Measurements from ENCODE around the gene SCEL. TPM values are rescaled to one million over a fixed set of nuclear protein-coding genes. Genes with fewer than 3 reads are reported as not detected.
A peak's percentile ranks its signal among the peaks of the same experiment; 100 is the strongest.

Gene SCEL, protein sequence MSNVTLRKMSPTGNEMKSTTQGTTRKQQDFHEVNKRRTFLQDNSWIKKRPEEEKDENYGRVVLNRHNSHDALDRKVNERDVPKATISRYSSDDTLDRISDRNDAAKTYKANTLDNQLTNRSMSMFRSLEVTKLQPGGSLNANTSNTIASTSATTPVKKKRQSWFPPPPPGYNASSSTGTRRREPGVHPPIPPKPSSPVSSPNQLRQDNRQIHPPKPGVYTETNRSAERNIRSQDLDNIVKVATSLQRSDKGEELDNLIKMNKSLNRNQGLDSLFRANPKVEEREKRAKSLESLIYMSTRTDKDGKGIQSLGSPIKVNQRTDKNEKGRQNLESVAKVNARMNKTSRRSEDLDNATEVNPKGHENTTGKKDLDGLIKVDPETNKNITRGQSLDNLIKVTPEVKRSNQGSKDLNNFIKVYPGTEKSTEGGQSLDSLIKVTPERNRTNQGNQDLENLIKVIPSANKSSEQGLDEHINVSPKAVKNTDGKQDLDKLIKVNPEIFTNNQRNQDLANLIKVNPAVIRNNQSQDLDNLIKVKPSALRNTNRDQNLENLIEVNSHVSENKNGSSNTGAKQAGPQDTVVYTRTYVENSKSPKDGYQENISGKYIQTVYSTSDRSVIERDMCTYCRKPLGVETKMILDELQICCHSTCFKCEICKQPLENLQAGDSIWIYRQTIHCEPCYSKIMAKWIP
- 100 to 1,000 TPM; 250 to 300 (median 290) TPM for total RNA-seq

DNA sequence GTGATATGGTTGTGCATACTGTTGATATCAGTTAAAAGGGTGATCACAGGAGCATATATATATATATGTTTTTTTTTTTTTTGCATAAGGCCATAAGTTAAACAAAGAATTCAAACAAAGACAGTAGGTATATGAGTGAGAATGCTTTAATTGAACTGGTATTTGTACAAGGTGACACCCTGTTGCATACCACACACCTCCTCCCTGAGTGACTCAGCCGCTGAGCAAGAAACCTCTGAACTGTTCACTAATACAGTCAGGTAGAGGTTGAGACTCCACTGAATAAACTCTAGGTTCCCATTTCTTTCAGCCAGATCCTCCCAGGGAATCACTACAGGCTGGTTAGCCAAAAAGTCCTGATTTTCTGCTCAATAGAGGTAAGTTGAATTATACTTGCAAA lies at the start of gene SCEL:
TSS of gene SCEL (plus strand) at position 259 of the 400 bp plus-strand sequence. CDS start 20,170 bp downstream, outside the sequence.
- Histone ChIP-seq H3K4me3 (peak within 1 kb of the TSS; percentile 16), H3K4me1 (no peaks in the 10 kb centered on the region), H3K9me3 (no peaks in the 10 kb centered on the region), H3K36me3 (no peaks in the 10 kb centered on the region), H3K27ac (peak within 1 kb of the TSS; percentile 43), H3K27me3 (no peaks in the 10 kb centered on the region)
- 42% methylated on average over 1 of the region's 1 CpG for WGBS
- TF ChIP-seq POLR2A (IDR thresholded peaks at IDR 0.05) (no peak), POLR2AphosphoS5 (IDR thresholded peaks at IDR 0.05) (no peak), EP300 (IDR thresholded peaks at IDR 0.05) (no peak), CTCF (IDR thresholded peaks at IDR 0.05) (no peak)
- DNase-seq (ENCODE audit: low spot score in 2 of 2), result no peak

DNA sequence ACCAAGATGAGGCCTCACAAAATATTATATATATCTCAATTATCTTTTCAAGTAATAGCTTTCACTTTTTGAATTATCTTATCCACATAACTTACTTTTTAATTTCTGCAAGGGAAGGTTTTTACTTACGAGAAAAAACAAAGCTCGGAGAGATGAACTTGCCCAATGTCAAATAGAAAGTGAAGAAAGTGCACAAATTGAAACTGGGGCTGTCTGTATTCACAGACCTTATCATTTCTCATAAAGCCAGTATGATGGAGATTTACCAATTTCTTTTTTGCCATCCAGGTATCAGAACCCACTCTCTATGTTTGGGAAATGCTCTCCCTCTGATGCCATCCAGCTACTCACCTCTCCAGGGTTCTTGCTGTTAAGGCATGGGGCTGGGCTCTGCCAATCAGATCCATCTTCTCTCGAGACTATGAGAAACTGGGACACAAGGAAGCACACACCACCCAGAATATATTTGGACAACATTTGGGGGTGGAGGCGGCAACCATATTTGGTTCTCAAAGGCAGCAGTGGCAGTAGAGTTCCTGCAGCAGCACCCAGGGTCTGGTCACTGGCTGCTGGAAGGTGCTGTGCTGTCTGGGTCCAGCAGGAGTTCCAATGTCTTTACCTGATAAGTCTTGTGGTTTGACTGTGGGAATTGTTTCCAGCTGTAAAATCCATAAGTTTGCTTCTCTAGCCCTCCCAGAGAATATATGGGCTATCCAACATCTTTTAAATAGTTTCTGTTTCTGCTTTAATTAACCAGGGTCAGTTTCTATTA lies 45.8 kb upstream of the SCEL start:
- Histone ChIP-seq H3K9me3 (no peaks in the 10 kb centered on the region), H3K27ac (no peak overlapping the region), H3K36me3 (no peaks in the 10 kb centered on the region), H3K27me3 (no peaks in the 10 kb centered on the region), H3K4me1 (no peaks in the 10 kb centered on the region), H3K4me3 (no peak overlapping the region)
- no peak for DNase-seq (ENCODE audit: low spot score in 2 of 2)
- WGBS, result 89% methylated on average over 4 of the region's 4 CpGs
- TF ChIP-seq POLR2A (IDR thresholded peaks at IDR 0.05), result no peak
- TF ChIP-seq POLR2AphosphoS5 (IDR thresholded peaks at IDR 0.05), result no peak

DNA sequence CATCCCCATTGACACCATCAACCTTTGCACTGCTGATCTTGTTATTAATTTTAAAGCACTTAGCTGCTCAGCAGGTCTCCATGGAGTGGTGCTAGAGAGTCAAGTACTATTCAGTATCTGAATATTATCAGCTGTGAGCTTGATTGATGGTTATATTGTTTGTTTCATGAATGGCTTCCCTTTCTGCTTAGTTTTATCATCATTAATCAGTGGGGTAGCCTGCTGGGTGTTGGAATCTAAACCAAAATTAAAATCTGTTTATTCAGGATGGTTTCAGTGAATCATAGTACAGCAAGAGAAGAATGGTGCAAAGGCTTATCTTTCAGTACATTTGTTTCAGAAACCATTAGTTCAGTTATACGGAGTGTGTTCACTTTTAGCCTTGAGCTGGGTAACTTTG lies 42.5 kb upstream of the SCEL start:
- TF ChIP-seq CTCF (IDR thresholded peaks at IDR 0.05), result peak in 1 of 2 donors; percentile 53
- no peak for TF ChIP-seq POLR2AphosphoS5 (IDR thresholded peaks at IDR 0.05)
- no peaks in the 10 kb centered on the region for H3K27me3 ChIP-seq
- H3K4me3 ChIP-seq, result no peak overlapping the region
- no peaks in the 10 kb centered on the region for H3K36me3 ChIP-seq
- no peak overlapping the region for H3K27ac ChIP-seq
- H3K9me3 ChIP-seq, result no peaks in the 10 kb centered on the region
- no peaks in the 10 kb centered on the region for H3K4me1 ChIP-seq
- 12% methylated on average over 1 of the region's 1 CpG for WGBS
- no peak for DNase-seq (ENCODE audit: low spot score in 2 of 2)

DNA sequence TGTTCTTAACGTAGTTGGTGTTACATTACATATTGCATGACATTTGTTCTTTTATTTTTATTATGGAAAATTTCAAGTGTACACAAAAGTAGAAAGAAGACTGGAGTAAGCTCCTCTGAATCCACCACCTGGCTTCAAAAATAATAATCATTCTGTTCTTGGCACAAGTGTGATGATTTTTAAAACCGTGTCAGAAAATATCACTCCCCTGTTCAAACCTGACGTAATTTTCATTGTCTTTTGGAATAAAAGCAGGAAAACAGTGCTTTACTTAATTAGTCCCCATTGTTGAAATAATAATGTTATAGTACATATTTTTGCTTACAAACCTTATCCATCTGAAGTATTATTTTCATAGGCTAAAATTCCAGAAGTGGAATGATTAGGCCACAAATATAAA lies 41.3 kb upstream of the SCEL start:
- H3K27ac ChIP-seq, result no peak overlapping the region
- no peaks in the 10 kb centered on the region for H3K27me3 ChIP-seq
- TF ChIP-seq CTCF (IDR thresholded peaks at IDR 0.05) (no peak), POLR2A (IDR thresholded peaks at IDR 0.05) (no peak), POLR2AphosphoS5 (IDR thresholded peaks at IDR 0.05) (no peak), EP300 (IDR thresholded peaks at IDR 0.05) (no peak)
- H3K36me3 ChIP-seq, result no peaks in the 10 kb centered on the region
- H3K4me1 ChIP-seq, result no peaks in the 10 kb centered on the region
- H3K4me3 ChIP-seq, result no peak overlapping the region
- WGBS, result 74% methylated on average over 3 of the region's 3 CpGs
- no peaks in the 10 kb centered on the region for H3K9me3 ChIP-seq
- DNase-seq (ENCODE audit: low spot score in 2 of 2), result no peak

GRCh38 chr13:77497350-77497749 lies 38.2 kb upstream of the SCEL start:
- no peaks in the 10 kb centered on the region for H3K4me1 ChIP-seq
- H3K27ac ChIP-seq, result no peak overlapping the region
- WGBS, result 78% methylated on average over 3 of the region's 3 CpGs
- no peak overlapping the region for H3K4me3 ChIP-seq
- DNase-seq (ENCODE audit: low spot score in 2 of 2), result no peak
- H3K9me3 ChIP-seq, result no peaks in the 10 kb centered on the region
- TF ChIP-seq POLR2AphosphoS5 (IDR thresholded peaks at IDR 0.05) (no peak), CTCF (IDR thresholded peaks at IDR 0.05) (no peak), POLR2A (IDR thresholded peaks at IDR 0.05) (no peak), EP300 (IDR thresholded peaks at IDR 0.05) (no peak)
- H3K36me3 ChIP-seq, result no peaks in the 10 kb centered on the region
- no peaks in the 10 kb centered on the region for H3K27me3 ChIP-seq
